Measurements from ENCODE around the gene RSL1D1.
"Not testable (repeated sequence)": the region's sequence is repeated elsewhere in the genome, so short reads cannot be mapped to it uniquely, and the experiment has no call there.

The RSL1D1 gene

GRCh38 chr16:11816123-11816522, 35.2 kb downstream of the RSL1D1 start:
- Histone ChIP-seq H3K27me3 (replicated peaks) (no peaks in the 10 kb centered on the region), H3K36me3 (replicated peaks) (no peaks in the 10 kb centered on the region), H3K4me3 (ENCODE audit: low read depth, low read length) (no peak overlapping the region), H3K27ac (no peak overlapping the region)
- in situ Hi-C loops (cut with HindIII; ENCODE audit: low pct_ligation_motif_present, low sequenced_read_pairs): no loop called here
- DNase-seq: no peak
- no peak for TF ChIP-seq CTCF (IDR thresholded peaks at IDR 0.05; ENCODE audit: low read depth, low read length, missing control alignments)

GRCh38 chr16:11814800-11815199, 36.5 kb downstream of the RSL1D1 start:
- DNase-seq; in situ Hi-C loops (cut with HindIII; ENCODE audit: low pct_ligation_motif_present, low sequenced_read_pairs); H3K27ac ChIP-seq; H3K4me3 ChIP-seq (ENCODE audit: low read depth, low read length); H3K27me3 ChIP-seq (replicated peaks); H3K36me3 ChIP-seq (replicated peaks): not testable (repeated sequence)

GRCh38 chr16:11806721-11807120, 44.6 kb downstream of the RSL1D1 start:
- Histone ChIP-seq H3K4me3 (ENCODE audit: low read depth, low read length) (no peak overlapping the region), H3K36me3 (replicated peaks) (no peaks in the 10 kb centered on the region), H3K27ac (no peak overlapping the region), H3K27me3 (replicated peaks) (no peaks in the 10 kb centered on the region)
- TF ChIP-seq CTCF (IDR thresholded peaks at IDR 0.05; ENCODE audit: low read depth, low read length, missing control alignments): no peak
- DNase-seq: no peak
- in situ Hi-C loops (cut with HindIII; ENCODE audit: low pct_ligation_motif_present, low sequenced_read_pairs): no loop called here

GRCh38 chr16:11805556-11805955, 45.8 kb downstream of the RSL1D1 start:
- TF ChIP-seq CTCF (IDR thresholded peaks at IDR 0.05; ENCODE audit: low read depth, low read length, missing control alignments): no peak
- no peak for DNase-seq
- H3K27ac ChIP-seq: no peak overlapping the region
- H3K27me3 ChIP-seq (replicated peaks): no peaks in the 10 kb centered on the region
- no peak overlapping the region for H3K4me3 ChIP-seq (ENCODE audit: low read depth, low read length)
- in situ Hi-C loops (cut with HindIII; ENCODE audit: low pct_ligation_motif_present, low sequenced_read_pairs): no loop called here
- H3K36me3 ChIP-seq (replicated peaks): no peaks in the 10 kb centered on the region

- no peak for DNase-seq
- Histone ChIP-seq H3K36me3 (replicated peaks) (no peaks in the 10 kb centered on the region), H3K27me3 (replicated peaks) (no peaks in the 10 kb centered on the region), H3K4me3 (ENCODE audit: low read depth, low read length) (no peak overlapping the region), H3K27ac (no peak overlapping the region)
- TF ChIP-seq CTCF (IDR thresholded peaks at IDR 0.05; ENCODE audit: low read depth, low read length, missing control alignments): no peak
- in situ Hi-C loops (cut with HindIII; ENCODE audit: low pct_ligation_motif_present, low sequenced_read_pairs): no loop called here
Measured at GRCh38 chr16:11801481-11802021, 49.8 kb downstream of the RSL1D1 start.

- no peak for TF ChIP-seq CTCF (IDR thresholded peaks at IDR 0.05; ENCODE audit: low read depth, low read length, missing control alignments)
- Histone ChIP-seq H3K27me3 (replicated peaks) (no peaks in the 10 kb centered on the region), H3K36me3 (replicated peaks) (peaks cover 2% of the 10 kb centered on the region), H3K27ac (no peak overlapping the region), H3K4me3 (ENCODE audit: low read depth, low read length) (no peak overlapping the region)
- no peak for DNase-seq
- in situ Hi-C loops (cut with HindIII; ENCODE audit: low pct_ligation_motif_present, low sequenced_read_pairs): no loop called here
Measured at GRCh38 chr16:11800382-11800718, 51.0 kb downstream of the RSL1D1 start.
